CD8-positive, alpha-beta memory T cell (primary cell): ENCODE results near the gene KIF26A. TPM values are rescaled to one million over a fixed set of nuclear protein-coding genes. Genes with fewer than 3 reads are reported as not detected.

Experiments
- CTCF ChIA-PET: fragments of 350-600 bp; sonication (Branson Sonifier 250); formaldehyde crosslinking; loops from one replicate; lab custom pipeline; 2021; ENCODE audit warnings: antibody characterized with exemption; lab: Charles Lee
- POLR2A ChIA-PET: fragments of 350-600 bp; sonication (Branson Sonifier 250); formaldehyde crosslinking; loops from one replicate; lab custom pipeline; 2021; ENCODE audit warnings: antibody characterized with exemption; lab: Charles Lee
- DNase-seq, 5 donors: peaks; one replicate each; pipeline versions ENCODE4 v3.0.0 to v3.0.0-alpha.2; 2020 to 2022; ENCODE audit warnings: mixed read lengths in 1 of 5
- H3K27ac ChIP-seq: one replicate; pipeline ENCODE4 v1.7.0; 2013; ENCODE audit warnings: low read depth, mild to moderate bottlenecking, low read length, moderate library complexity
- H3K27me3 ChIP-seq: 2 replicates; pipeline ENCODE4 v1.7.0; 2013; ENCODE audit warnings: low read length, mild to moderate bottlenecking; ENCODE audit not compliant: insufficient read depth, poor library complexity, severe bottlenecking
- H3K36me3 ChIP-seq: 2 replicates; pipeline ENCODE4 v1.7.0; 2013; ENCODE audit warnings: mild to moderate bottlenecking, low read length, moderate library complexity; ENCODE audit not compliant: insufficient read depth
- H3K4me1 ChIP-seq: 2 replicates; pipeline ENCODE4 v1.7.0; 2013; ENCODE audit warnings: mild to moderate bottlenecking, low read length, moderate library complexity; ENCODE audit not compliant: insufficient read depth
- H3K4me3 ChIP-seq: 2 replicates; pipeline ENCODE4 v1.7.0; 2013; ENCODE audit warnings: mild to moderate bottlenecking, low read length
- H3K9me3 ChIP-seq: 2 replicates; pipeline ENCODE4 v1.7.0; 2013; ENCODE audit warnings: mild to moderate bottlenecking, low read length
- H3K27ac Mint-ChIP-seq, 8 donors: one replicate each; pipeline ENCODE4 v1.8.0; 2020 to 2021; ENCODE audit warnings: mixed read lengths in 8 of 8, mild to moderate bottlenecking in 6 of 8, inconsistent platforms in 3 of 8, moderate library complexity in 3 of 8
- H3K27me3 Mint-ChIP-seq, 2 donors: one replicate each; pipeline ENCODE4 v1.8.0; 2020 to 2021; ENCODE audit warnings: mixed read lengths in 2 of 2, mild to moderate bottlenecking in 1 of 2, moderate library complexity in 1 of 2
- H3K36me3 Mint-ChIP-seq, 3 donors: one replicate each; pipeline ENCODE4 v1.8.0; 2020 to 2021; ENCODE audit warnings: mixed read lengths in 3 of 3, inconsistent platforms in 1 of 3, mild to moderate bottlenecking in 1 of 3
- H3K4me1 Mint-ChIP-seq, 3 donors: one replicate each; pipeline ENCODE4 v1.8.0; 2020 to 2021; ENCODE audit warnings: mixed read lengths in 3 of 3, inconsistent platforms in 1 of 3, mild to moderate bottlenecking in 1 of 3
- H3K4me3 Mint-ChIP-seq, 7 donors: one replicate each; pipeline ENCODE4 v1.8.0; 2020 to 2021; ENCODE audit warnings: mixed read lengths in 7 of 7, mild to moderate bottlenecking in 6 of 7, moderate library complexity in 4 of 7, inconsistent platforms in 2 of 7
- H3K9me3 Mint-ChIP-seq, 5 donors: one replicate each; pipeline ENCODE4 v1.8.0; 2020 to 2022; ENCODE audit warnings: mixed read lengths in 5 of 5, mild to moderate bottlenecking in 3 of 5, moderate library complexity in 2 of 5, inconsistent platforms in 1 of 5
- polyA plus RNA-seq: library from polyadenylated mRNA; unstranded; fragments of 300-500 nt; fragmentation: Illumina TruSeq; gene quantifications from one replicate; pipeline ENCODE4 v1.2.3, GENCODE V29; 2021
- total RNA-seq, 2 experiments: library from RNA; stranded (reverse); gene quantifications; one replicate each; pipeline ENCODE4 v1.2.3, GENCODE V29; 2021

Gene KIF26A
- total and polyA plus RNA-seq, 3 experiments from 2014 or later = 0.15 to 0.20 TPM; not detected in 1

DNA sequence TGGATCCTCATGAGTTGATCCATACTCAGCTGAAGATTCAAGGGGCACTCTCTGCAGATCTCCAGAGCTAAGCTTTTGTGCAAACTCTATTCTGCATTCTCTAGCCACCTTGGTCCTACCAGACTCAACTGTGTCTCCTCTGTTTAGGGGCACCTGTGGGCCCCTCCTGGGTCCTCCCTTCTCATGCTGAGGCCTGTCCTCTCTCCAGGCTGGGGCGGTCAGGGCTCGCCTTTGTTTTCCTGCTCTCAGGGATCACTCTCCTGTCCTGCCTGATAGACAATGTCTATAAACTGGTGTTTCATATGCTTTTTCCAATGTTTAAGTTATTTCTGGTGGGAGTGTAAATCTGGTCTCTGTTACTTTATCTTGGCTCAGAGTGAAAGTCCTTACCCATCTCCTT, 11.6 kb upstream of the KIF26A start:
- Histone ChIP-seq H3K27me3 (no peaks in the 10 kb centered on the region), H3K4me3 (no peak overlapping the region), H3K9me3 (no peaks in the 10 kb centered on the region), H3K4me1 (no peaks in the 10 kb centered on the region), H3K27ac (no peak overlapping the region), H3K36me3 (no peaks in the 10 kb centered on the region)
- no peak overlapping the region for H3K27ac Mint-ChIP-seq
- peaks cover 31 to 39% (median 35%) of the 10 kb centered on the region in 5 donors for H3K9me3 Mint-ChIP-seq
- ChIA-PET CTCF (no interaction called here), POLR2A (no interaction called here)
- H3K4me3 Mint-ChIP-seq = no peak overlapping the region
- no peak for DNase-seq
- no peaks in the 10 kb centered on the region for H3K4me1 Mint-ChIP-seq
- H3K27me3 Mint-ChIP-seq = peaks cover 12 to 47% of the 10 kb centered on the region in 2 donors
- H3K36me3 Mint-ChIP-seq = peaks cover 0 to 5% (median 1%) of the 10 kb centered on the region in 3 donors

DNA sequence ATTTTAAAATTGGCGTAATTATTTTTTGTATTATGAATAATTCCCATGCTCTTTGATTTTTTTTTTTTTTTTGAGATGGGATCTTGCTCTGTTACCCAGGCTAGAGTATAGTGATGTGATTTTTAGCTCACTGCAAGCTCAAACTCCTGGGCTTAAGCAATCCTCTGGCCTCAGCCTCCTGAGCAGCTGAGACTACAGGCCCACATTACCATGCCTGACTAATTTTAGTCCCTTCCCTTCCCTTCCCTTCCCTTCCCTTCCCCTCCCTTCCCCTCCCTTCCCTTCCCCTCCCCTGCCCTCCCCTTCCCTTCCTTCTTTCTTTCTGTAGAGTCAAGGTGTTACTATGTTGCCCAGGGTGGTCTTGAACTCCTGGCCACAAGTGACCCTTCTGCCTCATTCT, 9.4 kb upstream of the KIF26A start:
- H3K27me3 Mint-ChIP-seq = peaks cover 20 to 58% of the 10 kb centered on the region in 2 donors
- CTCF ChIA-PET = interaction anchor here (1.4 kb wide), 1 partner anchor 435 kb away, joined by 4 read pairs; no protein-coding TSS in a partner anchor
- H3K36me3 Mint-ChIP-seq = peaks cover 0 to 5% (median 0%) of the 10 kb centered on the region in 3 donors
- H3K4me3 Mint-ChIP-seq = no peak overlapping the region
- no peaks in the 10 kb centered on the region for H3K36me3 ChIP-seq
- peaks cover 26 to 36% (median 32%) of the 10 kb centered on the region in 5 donors for H3K9me3 Mint-ChIP-seq
- no peak overlapping the region for H3K27ac Mint-ChIP-seq
- POLR2A ChIA-PET = no interaction called here
- H3K4me3 ChIP-seq = no peak overlapping the region
- H3K27me3 ChIP-seq = no peaks in the 10 kb centered on the region
- H3K4me1 ChIP-seq = no peaks in the 10 kb centered on the region
- no peak overlapping the region for H3K27ac ChIP-seq
- no peaks in the 10 kb centered on the region for H3K4me1 Mint-ChIP-seq
- DNase-seq = no peak
- H3K9me3 ChIP-seq = no peaks in the 10 kb centered on the region

DNA sequence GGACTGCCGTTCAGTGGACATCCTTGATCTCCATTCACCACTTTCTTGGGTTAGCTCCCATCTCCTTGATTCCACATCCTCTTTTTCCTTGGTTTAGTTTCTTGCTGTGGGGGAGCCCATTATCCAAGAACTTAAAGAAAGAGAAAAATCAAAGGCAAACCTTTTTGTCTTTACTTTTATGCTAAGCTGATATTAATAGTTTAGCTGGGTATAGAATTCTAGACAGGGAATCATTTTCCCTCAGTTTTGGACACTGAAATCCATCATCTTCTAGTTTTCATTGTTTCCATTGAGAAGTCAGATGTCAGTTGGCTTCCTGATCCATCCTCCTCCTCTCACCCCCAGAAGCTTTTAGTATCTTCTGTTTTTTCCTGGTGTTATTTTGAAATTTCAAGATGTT, 8.8 kb upstream of the KIF26A start:
- no peak overlapping the region for H3K4me3 ChIP-seq
- ChIA-PET CTCF (no interaction called here), POLR2A (no interaction called here)
- Mint-ChIP-seq H3K9me3 (peaks cover 24 to 34% (median 31%) of the 10 kb centered on the region in 5 donors), H3K27me3 (peaks cover 22 to 59% of the 10 kb centered on the region in 2 donors), H3K4me1 (no peaks in the 10 kb centered on the region), H3K4me3 (no peak overlapping the region), H3K27ac (no peak overlapping the region), H3K36me3 (peaks cover 0 to 5% (median 0%) of the 10 kb centered on the region in 3 donors)
- DNase-seq = no peak
- no peaks in the 10 kb centered on the region for H3K4me1 ChIP-seq
- no peaks in the 10 kb centered on the region for H3K36me3 ChIP-seq
- H3K9me3 ChIP-seq = no peaks in the 10 kb centered on the region
- H3K27me3 ChIP-seq = no peaks in the 10 kb centered on the region
- no peak overlapping the region for H3K27ac ChIP-seq

DNA sequence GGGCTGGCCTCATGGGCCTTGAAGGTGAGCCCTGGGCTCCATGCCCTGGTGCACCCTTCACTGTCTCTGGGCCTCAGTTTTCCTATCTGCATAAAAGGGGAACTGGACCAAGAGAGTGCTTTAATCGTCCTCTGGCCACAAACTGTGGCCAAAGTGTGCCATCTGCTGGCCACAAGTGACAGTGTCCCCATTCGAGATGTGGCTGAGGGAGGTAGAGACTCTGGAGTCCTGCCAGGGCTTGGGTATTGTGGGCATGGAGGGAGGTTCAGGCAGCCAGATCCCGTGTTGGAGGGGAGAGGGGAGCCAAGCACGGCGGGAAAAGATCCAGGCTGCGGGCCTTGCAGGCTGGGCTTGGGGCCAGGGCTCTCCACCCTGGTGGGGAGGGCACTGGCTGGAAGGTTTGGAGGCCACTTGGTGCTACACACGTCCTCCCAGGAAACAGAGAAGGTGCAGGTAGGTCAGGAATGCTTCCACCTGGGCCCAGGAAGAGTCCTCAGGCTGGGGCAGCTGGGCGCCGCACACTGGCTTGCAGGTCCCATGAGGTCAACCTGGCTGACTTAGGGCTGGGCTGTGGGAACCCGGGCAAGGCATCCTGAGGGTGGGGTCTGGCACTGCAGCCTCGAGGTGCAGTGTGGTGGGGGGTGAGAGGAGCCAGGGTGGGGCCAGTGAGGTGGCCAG, 7.3 kb upstream of the KIF26A start:
- no peak overlapping the region for H3K4me3 Mint-ChIP-seq
- Histone ChIP-seq H3K4me3 (no peak overlapping the region), H3K36me3 (no peaks in the 10 kb centered on the region), H3K27ac (no peak overlapping the region), H3K9me3 (no peaks in the 10 kb centered on the region), H3K27me3 (no peaks in the 10 kb centered on the region), H3K4me1 (no peaks in the 10 kb centered on the region)
- peak in 1 of 5 donors; percentile 39 for DNase-seq
- H3K36me3 Mint-ChIP-seq = no peaks in the 10 kb centered on the region
- ChIA-PET POLR2A (no interaction called here), CTCF (no interaction called here)
- peaks cover 22 to 65% of the 10 kb centered on the region in 2 donors for H3K27me3 Mint-ChIP-seq
- peaks cover 14 to 24% (median 22%) of the 10 kb centered on the region in 5 donors for H3K9me3 Mint-ChIP-seq
- no peaks in the 10 kb centered on the region for H3K4me1 Mint-ChIP-seq
- no peak overlapping the region for H3K27ac Mint-ChIP-seq

DNA sequence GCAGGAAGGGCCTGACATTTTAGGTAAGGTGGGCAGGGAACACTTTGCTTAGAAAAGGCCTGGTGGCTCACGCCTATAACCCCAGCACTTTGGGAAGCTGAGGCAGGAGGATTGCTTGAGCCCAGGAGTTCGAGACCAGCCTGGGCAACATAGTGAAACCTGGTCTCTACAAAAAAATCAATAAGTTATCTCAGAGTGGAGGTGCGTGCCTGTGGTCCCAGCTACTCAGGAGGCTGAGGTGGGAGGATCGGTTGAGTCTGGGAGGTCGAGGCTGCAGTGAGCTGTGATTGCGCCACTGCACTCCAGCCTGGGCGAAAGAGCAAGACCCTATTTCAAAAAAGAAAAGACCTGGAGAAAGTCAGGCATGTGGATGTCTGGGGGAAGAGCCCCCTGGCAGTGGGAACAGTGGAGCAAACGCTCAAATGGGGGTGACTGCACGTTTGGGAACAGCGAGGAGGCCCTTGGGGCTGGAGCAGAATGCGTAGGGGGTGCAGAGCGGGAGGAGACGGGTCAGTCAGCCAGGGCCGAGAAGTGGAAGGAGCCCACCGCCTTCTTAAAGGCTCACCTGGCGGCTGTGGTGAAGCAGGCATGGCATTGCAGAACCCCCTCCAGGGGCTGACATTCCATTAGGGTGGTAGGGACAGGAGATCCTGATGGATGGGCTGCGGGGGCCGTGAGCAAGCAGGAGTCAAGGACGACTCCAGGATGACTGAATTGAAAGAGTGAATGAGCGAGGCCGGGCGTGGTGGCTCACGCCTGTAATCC, 6.2 kb upstream of the KIF26A start:
- Mint-ChIP-seq H3K27me3 (peaks cover 21 to 62% of the 10 kb centered on the region in 2 donors), H3K4me3 (no peak overlapping the region), H3K27ac (no peak overlapping the region), H3K36me3 (no peaks in the 10 kb centered on the region), H3K9me3 (peaks cover 9 to 17% (median 14%) of the 10 kb centered on the region in 5 donors), H3K4me1 (peaks cover 0 to 4% (median 4%) of the 10 kb centered on the region in 3 donors)
- ChIA-PET POLR2A (no interaction called here), CTCF (no interaction called here)
- H3K27me3 ChIP-seq = no peaks in the 10 kb centered on the region
- H3K27ac ChIP-seq = no peak overlapping the region
- H3K9me3 ChIP-seq = no peaks in the 10 kb centered on the region
- H3K4me1 ChIP-seq = peaks cover 2% of the 10 kb centered on the region
- peak in 1 of 5 donors; percentile 22 for DNase-seq
- H3K4me3 ChIP-seq = no peak overlapping the region
- H3K36me3 ChIP-seq = no peaks in the 10 kb centered on the region

DNA sequence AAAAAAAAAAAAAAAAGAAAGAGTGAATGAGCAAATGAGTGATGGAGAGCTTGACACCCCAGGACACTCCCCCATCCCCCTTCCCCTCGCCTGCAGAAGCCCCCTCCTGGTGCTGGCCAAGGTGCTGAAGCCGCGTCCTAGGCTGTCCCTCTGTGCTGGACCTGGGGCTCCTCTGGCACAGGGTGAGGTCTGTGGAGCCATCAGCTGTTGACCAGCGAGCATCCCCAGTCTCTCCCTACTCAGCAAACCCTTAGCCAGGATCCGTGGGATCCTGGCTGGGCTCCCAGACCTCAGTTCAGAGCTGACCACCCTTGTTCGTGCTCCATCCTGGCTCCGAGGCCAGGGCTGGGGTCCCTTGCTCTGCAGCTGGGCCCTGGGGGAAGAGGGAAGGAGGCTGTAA, 5.4 kb upstream of the KIF26A start:
- Histone ChIP-seq H3K9me3 (no peaks in the 10 kb centered on the region), H3K4me1 (peaks cover 4% of the 10 kb centered on the region), H3K27me3 (no peaks in the 10 kb centered on the region), H3K4me3 (no peak overlapping the region), H3K27ac (no peak overlapping the region), H3K36me3 (no peaks in the 10 kb centered on the region)
- DNase-seq = peak in 1 of 5 donors; percentile 21
- peaks cover 0 to 7% (median 4%) of the 10 kb centered on the region in 3 donors for H3K4me1 Mint-ChIP-seq
- CTCF ChIA-PET = no interaction called here
- H3K27me3 Mint-ChIP-seq = peaks cover 19 to 56% of the 10 kb centered on the region in 2 donors
- H3K4me3 Mint-ChIP-seq = no peak overlapping the region
- no peak overlapping the region for H3K27ac Mint-ChIP-seq
- H3K36me3 Mint-ChIP-seq = no peaks in the 10 kb centered on the region
- POLR2A ChIA-PET = no interaction called here
- H3K9me3 Mint-ChIP-seq = peaks cover 9 to 14% (median 12%) of the 10 kb centered on the region in 5 donors

DNA sequence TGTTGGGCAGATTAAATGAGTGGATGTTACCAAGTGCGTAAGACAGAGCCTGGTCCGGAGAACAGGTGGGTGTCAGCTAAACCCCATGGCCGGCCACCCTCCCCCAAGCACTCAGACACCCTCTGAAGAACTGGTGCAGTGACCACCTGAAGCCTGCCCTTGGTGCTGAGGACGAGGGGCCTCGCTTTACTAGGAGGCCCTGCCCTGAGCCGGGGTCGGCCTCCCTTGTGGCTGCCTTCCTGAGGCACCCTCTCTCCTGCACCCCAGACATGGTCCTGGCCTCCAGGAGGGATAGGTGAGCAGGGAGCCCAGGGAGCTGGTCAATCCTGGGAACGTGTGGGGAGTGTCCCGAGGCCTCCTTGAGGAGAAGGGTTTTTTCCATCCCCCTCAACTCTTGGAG, 4.9 kb upstream of the KIF26A start:
- Histone ChIP-seq H3K4me1 (peaks cover 4% of the 10 kb centered on the region), H3K27me3 (no peaks in the 10 kb centered on the region), H3K36me3 (no peaks in the 10 kb centered on the region), H3K9me3 (no peaks in the 10 kb centered on the region), H3K27ac (no peak overlapping the region), H3K4me3 (no peak overlapping the region)
- Mint-ChIP-seq H3K36me3 (no peaks in the 10 kb centered on the region), H3K4me1 (peaks cover 0 to 7% (median 4%) of the 10 kb centered on the region in 3 donors), H3K27ac (no peak overlapping the region), H3K9me3 (peaks cover 9 to 14% (median 11%) of the 10 kb centered on the region in 5 donors), H3K27me3 (peaks cover 19 to 53% of the 10 kb centered on the region in 2 donors), H3K4me3 (no peak overlapping the region)
- peak in 1 of 5 donors; percentile 18 for DNase-seq
- ChIA-PET CTCF (no interaction called here), POLR2A (no interaction called here)
